Endothelial cell of umbilical vein (primary cell): ENCODE results near the gene VAV2. TPM values are rescaled to one million over a fixed set of nuclear protein-coding genes. Genes with fewer than 3 reads are reported as not detected.

Experiments
- BruUV-seq: library from RNA; stranded (reverse); fragments of 400-500 nt; replicated peaks from 2 replicates; lab custom pipeline; 2021; lab: Mats Ljungman, UMichigan
- CTCF ChIA-PET: fragments of 300-600, 350-600 bp; sonication (Branson Sonifier 250); formaldehyde crosslinking; loops from one replicate; lab custom pipeline; 2021; ENCODE audit warnings: antibody characterized with exemption, inconsistent platforms; lab: Charles Lee
- POLR2A ChIA-PET: fragments of 300-600, 350-600 bp; sonication (Branson Sonifier 250); formaldehyde crosslinking; loops from one replicate; lab custom pipeline; 2021; ENCODE audit warnings: antibody characterized with exemption, inconsistent platforms; lab: Charles Lee
- DNase-seq: peaks from one replicate; pipeline ENCODE4 v3.0.0-alpha.2; 2011; ENCODE audit warnings: low read depth, low spot score
- FAIRE-seq: peaks from 2 replicates; lab custom pipeline; 2011; peaks lifted over from hg19 to GRCh38; lab: Jason Lieb, UNC
- H2AFZ ChIP-seq: 2 replicates; pipeline ENCODE4 v1.6.0; 2012; ENCODE audit warnings: low read depth, low read length, control low read depth, inconsistent platforms
- H3K27ac ChIP-seq: 2 replicates; pipeline ENCODE4 v1.5.1; 2011; ENCODE audit warnings: low read depth, mild to moderate bottlenecking, control low read depth, low read length, moderate library complexity; ENCODE audit not compliant: insufficient read depth
- H3K27me3 ChIP-seq, 2 experiments: 2 replicates each; pipeline versions ENCODE4 v1.6.0 to v1.6.1; 2011; ENCODE audit warnings: low read length in 2 of 2, mixed read lengths in 1 of 2; ENCODE audit not compliant: control insufficient read depth in 2 of 2, insufficient read depth in 2 of 2
- H3K36me3 ChIP-seq, 2 experiments: 2 replicates in 1 of 2; 3 replicates in 1 of 2; pipeline ENCODE4 v1.5.1; 2011; ENCODE audit warnings: low read length in 2 of 2, mild to moderate bottlenecking in 1 of 2, moderate library complexity in 1 of 2; ENCODE audit not compliant: control insufficient read depth in 2 of 2, insufficient read depth in 2 of 2; ENCODE audit errors: extremely low read depth in 1 of 2
- H3K4me1 ChIP-seq: 3 replicates; pipeline ENCODE4 v1.5.1; 2011; ENCODE audit warnings: mild to moderate bottlenecking, low read length; ENCODE audit not compliant: control insufficient read depth, insufficient read depth; ENCODE audit errors: extremely low read depth
- H3K4me2 ChIP-seq: 2 replicates; pipeline ENCODE4 v1.6.1; 2011; ENCODE audit warnings: low read length, control low read depth, mixed read lengths; ENCODE audit not compliant: insufficient read depth
- H3K4me3 ChIP-seq, 3 experiments: fragments of 200-600 bp in 1 of 3; sonication (generic), shearing (Covaris generic) in 1 of 3; replicated peaks in 1 of 3; 2 replicates each; pipeline ENCODE4 v1.5.1; 2011 to 2016; ENCODE audit warnings: control low read depth in 3 of 3, low read length in 3 of 3, mild to moderate bottlenecking in 2 of 3, inconsistent platforms in 1 of 3, low read depth in 1 of 3, moderate library complexity in 1 of 3; ENCODE audit not compliant: insufficient read depth in 1 of 3
- H3K79me2 ChIP-seq: 2 replicates; pipeline ENCODE4 v1.6.0; 2012; ENCODE audit warnings: low read length, inconsistent platforms; ENCODE audit not compliant: control insufficient read depth, insufficient read depth
- H3K9ac ChIP-seq: replicated peaks from 2 replicates; pipeline ENCODE3; 2011; ENCODE audit warnings: low read length, control low read depth; ENCODE audit not compliant: insufficient read depth; ENCODE audit errors: extremely low read depth
- H3K9me1 ChIP-seq: replicated peaks from 3 replicates; pipeline ENCODE4 v1.6.0; 2011; ENCODE audit warnings: mild to moderate bottlenecking, low read length; ENCODE audit not compliant: control insufficient read depth, insufficient read depth; ENCODE audit errors: extremely low read depth
- H3K9me3 ChIP-seq: replicated peaks from 2 replicates; pipeline ENCODE4 v1.5.1; 2012; ENCODE audit warnings: low read length, inconsistent platforms; ENCODE audit not compliant: control insufficient read depth, insufficient read depth
- H4K20me1 ChIP-seq: replicated peaks from 2 replicates; pipeline ENCODE3; 2011; ENCODE audit warnings: mild to moderate bottlenecking, low read length; ENCODE audit not compliant: control insufficient read depth, insufficient read depth; ENCODE audit errors: extremely low read depth
- CTCF ChIP-seq, 2 donors: IDR thresholded peaks; 1 replicate in 1 of 2; 2 replicates in 1 of 2; pipeline ENCODE4 v1.5.1; 2011; ENCODE audit warnings: low read length in 2 of 2, mild to moderate bottlenecking in 2 of 2, moderate library complexity in 2 of 2, control low read depth in 1 of 2, inconsistent platforms in 1 of 2, low read depth in 1 of 2; ENCODE audit not compliant: insufficient read depth in 1 of 2; ENCODE audit errors: extremely low read depth in 1 of 2
- EZH2 ChIP-seq: IDR thresholded peaks from 2 replicates; pipeline ENCODE4 v1.6.1; 2012; ENCODE audit warnings: borderline replicate concordance, low read depth, mild to moderate bottlenecking, moderate library complexity, low read length, inconsistent platforms; ENCODE audit not compliant: severe bottlenecking
- FOS ChIP-seq: IDR thresholded peaks from 2 replicates; pipeline ENCODE4 v1.6.1; 2011; ENCODE audit warnings: mild to moderate bottlenecking, low read length, moderate library complexity, borderline replicate concordance; ENCODE audit not compliant: insufficient read depth
- GATA2 ChIP-seq: IDR thresholded peaks from 2 replicates; pipeline ENCODE4 v1.7.0; 2011; ENCODE audit warnings: low read depth, mild to moderate bottlenecking, moderate library complexity, mixed read lengths, low read length; ENCODE audit not compliant: insufficient read length, insufficient read depth
- JUN ChIP-seq: IDR thresholded peaks from 2 replicates; pipeline ENCODE4 v1.6.1; 2011; ENCODE audit warnings: borderline replicate concordance, low read depth; ENCODE audit not compliant: insufficient read length, insufficient read depth
- MAX ChIP-seq: IDR thresholded peaks from 2 replicates; pipeline ENCODE4 v1.6.1; 2011; ENCODE audit not compliant: insufficient read depth, insufficient read length
- MYC ChIP-seq: IDR thresholded peaks from one replicate; pipeline ENCODE4 v1.6.1; 2011; ENCODE audit warnings: mild to moderate bottlenecking, low read depth, low read length
- POLR2A ChIP-seq: IDR thresholded peaks from 2 replicates; pipeline ENCODE4 v1.6.1; 2012; ENCODE audit warnings: low read depth, mild to moderate bottlenecking, control low read depth, low read length
- POLR2AphosphoS5 ChIP-seq: IDR thresholded peaks from 2 replicates; pipeline ENCODE4 v1.6.1; 2012; ENCODE audit warnings: low read depth, mild to moderate bottlenecking, control low read depth, low read length, moderate library complexity; ENCODE audit not compliant: insufficient read depth
- dilution Hi-C: fragments of 300-500 bp; cut with MboI; formaldehyde crosslinking; loops from one replicate; pipeline ENCODE4 v1.15.0; 2019; ENCODE audit warnings: low sequenced_read_pairs; ENCODE audit not compliant: extremely low pct_ligation_motif_present
- intact Hi-C: fragments of 100-400 bp; cut with micrococcal nuclease; formaldehyde crosslinking; loops from one replicate; pipeline ENCODE4 v1.10.0; 2022
- polyA plus RNA-seq, 4 experiments: library from polyadenylated mRNA; depleted of rRNA in 3 of 4; stranded (reverse) in 3 of 4; unstranded in 1 of 4; fragments of >200 nt; gene quantifications; 2 replicates each; pipeline versions ENCODE4 v1.2.1 to v1.2.3, GENCODE V29; 2011 to 2012; ENCODE audit warnings: missing spikeins in 1 of 4
- total RNA-seq: library from RNA; stranded (reverse); gene quantifications from 2 replicates; pipeline ENCODE4 v1.2.3, GENCODE V29; 2021

The VAV2 gene
- total and polyA plus RNA-seq, 2 donors (not counting 3 experiments of a cell fraction or from before 2014, with no cell fraction given) = 10.6 to 30.6 TPM

- no peak overlapping the region for H3K4me2 ChIP-seq
- CTCF ChIA-PET = interaction anchor here (1.5 to 1.9 kb wide), 2 partner anchors 20 to 188 kb away, joined by 3 to 4 read pairs; no protein-coding TSS in a partner anchor
- no peak overlapping the region for H3K27ac ChIP-seq
Observed at GRCh38 chr9:133971121-133971951, 20.8 kb downstream of the VAV2 start.

GRCh38 chr9:133970581-133971058 is 21.5 kb downstream of the VAV2 start:
- Histone ChIP-seq H2AFZ (no peak overlapping the region), H4K20me1 (no peaks in the 10 kb centered on the region), H3K36me3 (no peaks in the 10 kb centered on the region), H3K9me1 (no peaks in the 10 kb centered on the region), H3K4me3 (no peak overlapping the region), H3K9ac (no peak overlapping the region), H3K9me3 (no peaks in the 10 kb centered on the region), H3K4me2 (no peak overlapping the region), H3K4me1 (peaks cover 7% of the 10 kb centered on the region), H3K27ac (no peak overlapping the region), H3K79me2 (peaks cover 95% of the 10 kb centered on the region), H3K27me3 (no peaks in the 10 kb centered on the region)
- no TSS peak for BruUV-seq
- FAIRE-seq (no peak), DNase-seq (no peak)
- CTCF ChIA-PET = interaction anchor here (1.9 to 2.4 kb wide), 2 partner anchors 23 to 188 kb away, joined by 4 to 7 read pairs; no protein-coding TSS in a partner anchor
- intact Hi-C loops = no loop called here
- no peak for TF ChIP-seq GATA2
- TF ChIP-seq CTCF (IDR thresholded peaks at IDR 0.05; ENCODE audit: extremely low read depth in 1 of 2, insufficient read depth in 1 of 2, low read depth in 1 of 2, low read length in 2 of 2) = no peak
- TF ChIP-seq JUN = no peak
- TF ChIP-seq EZH2 = no peak
- no peak for TF ChIP-seq POLR2A
- no peak for TF ChIP-seq MAX
- TF ChIP-seq POLR2AphosphoS5 = no peak
- TF ChIP-seq FOS = no peak
- TF ChIP-seq MYC = no peak
- POLR2A ChIA-PET = no interaction called here
- dilution Hi-C loops = no loop called here

More at GRCh38 chr9:133971121-133971951, 20.8 kb downstream of the VAV2 start:
- Histone ChIP-seq H3K36me3 (no peaks in the 10 kb centered on the region), H3K4me3 (no peak overlapping the region), H3K9me3 (no peaks in the 10 kb centered on the region), H3K4me1 (peaks cover 7% of the 10 kb centered on the region), H3K9ac (no peak overlapping the region), H3K27me3 (no peaks in the 10 kb centered on the region), H2AFZ (no peak overlapping the region), H3K9me1 (no peaks in the 10 kb centered on the region), H4K20me1 (no peaks in the 10 kb centered on the region), H3K79me2 (peaks cover 92% of the 10 kb centered on the region)
- POLR2A ChIA-PET = no interaction called here
- no TSS peak for BruUV-seq
- intact Hi-C loops = no loop called here
- no peak for TF ChIP-seq FOS
- no peak for DNase-seq
- dilution Hi-C loops = no loop called here
- FAIRE-seq = no peak
